Astrocyte (in vitro differentiated cells and primary cell): Measurements from ENCODE around the gene KRT37. TPM values are rescaled to one million over a fixed set of nuclear protein-coding genes. Genes with fewer than 3 reads are reported as not detected.

Source experiments
- DNase-seq: peaks from one replicate; pipeline ENCODE4 v3.0.0-alpha.2; 2010; ENCODE audit warnings: low read depth
- FAIRE-seq: peaks from 2 replicates; lab custom pipeline; 2011; peaks lifted over from hg19 to GRCh38; lab: Jason Lieb, UNC
- H2AFZ ChIP-seq: 2 replicates; pipeline ENCODE4 v1.6.0; 2012; ENCODE audit warnings: low read depth, low read length, inconsistent platforms
- H3K27ac ChIP-seq: 2 replicates; pipeline ENCODE4 v1.5.1; 2011; ENCODE audit warnings: low read depth, low read length, inconsistent platforms
- H3K27me3 ChIP-seq: 2 replicates; pipeline ENCODE4 v1.6.0; 2011; ENCODE audit warnings: low read length, inconsistent platforms; ENCODE audit not compliant: insufficient read depth
- H3K36me3 ChIP-seq: 2 replicates; pipeline ENCODE4 v1.5.1; 2011; ENCODE audit warnings: low read length, inconsistent platforms; ENCODE audit not compliant: insufficient read depth
- H3K4me1 ChIP-seq: 2 replicates; pipeline ENCODE4 v1.5.1; 2011; ENCODE audit warnings: low read length, inconsistent platforms; ENCODE audit not compliant: insufficient read depth
- H3K4me2 ChIP-seq: 2 replicates; pipeline ENCODE4 v1.6.0; 2012; ENCODE audit warnings: low read length, inconsistent platforms
- H3K4me3 ChIP-seq: 2 replicates; pipeline ENCODE4 v1.5.1; 2011; ENCODE audit warnings: low read depth, mild to moderate bottlenecking, low read length, inconsistent platforms; ENCODE audit not compliant: insufficient read depth
- H3K79me2 ChIP-seq: 2 replicates; pipeline ENCODE4 v1.6.0; 2012; ENCODE audit warnings: mild to moderate bottlenecking, low read length, inconsistent platforms; ENCODE audit not compliant: insufficient read depth
- H3K9ac ChIP-seq: 2 replicates; pipeline ENCODE4 v1.6.0; 2012; ENCODE audit warnings: mild to moderate bottlenecking, low read length, inconsistent platforms
- H3K9me3 ChIP-seq: 2 replicates; pipeline ENCODE4 v1.5.1; 2012; ENCODE audit warnings: low read depth, mild to moderate bottlenecking, low read length, inconsistent platforms; ENCODE audit not compliant: insufficient read depth
- H4K20me1 ChIP-seq: 2 replicates; pipeline ENCODE4 v1.6.0; 2012; ENCODE audit warnings: low read length, inconsistent platforms; ENCODE audit not compliant: insufficient read depth
- H3K27ac Mint-ChIP-seq: one replicate; pipeline ENCODE4 v1.8.0; 2021; ENCODE audit warnings: mild to moderate bottlenecking, mixed read lengths; ENCODE audit not compliant: unreplicated experiment
- H3K27me3 Mint-ChIP-seq: one replicate; pipeline ENCODE4 v1.8.0; 2021; ENCODE audit warnings: low read depth, mixed read lengths; ENCODE audit not compliant: unreplicated experiment
- H3K36me3 Mint-ChIP-seq: one replicate; pipeline ENCODE4 v1.8.0; 2021; ENCODE audit warnings: low read depth, mixed read lengths; ENCODE audit not compliant: unreplicated experiment
- H3K4me1 Mint-ChIP-seq: one replicate; pipeline ENCODE4 v1.8.0; 2021; ENCODE audit warnings: low read depth, mixed read lengths; ENCODE audit not compliant: unreplicated experiment
- H3K4me3 Mint-ChIP-seq: one replicate; pipeline ENCODE4 v1.8.0; 2021; ENCODE audit warnings: mild to moderate bottlenecking, moderate library complexity, mixed read lengths; ENCODE audit not compliant: unreplicated experiment
- H3K9me3 Mint-ChIP-seq: one replicate; pipeline ENCODE4 v1.8.0; 2021; ENCODE audit warnings: mild to moderate bottlenecking, mixed read lengths; ENCODE audit not compliant: unreplicated experiment
- CTCF ChIP-seq: IDR thresholded peaks from 2 replicates; pipeline ENCODE4 v1.5.1; 2011; ENCODE audit warnings: low read depth, mild to moderate bottlenecking, inconsistent platforms, low read length, moderate library complexity; ENCODE audit not compliant: insufficient read depth
- EZH2 ChIP-seq: IDR thresholded peaks from 2 replicates; pipeline ENCODE4 v1.6.1; 2012; ENCODE audit warnings: mild to moderate bottlenecking, low read length, inconsistent platforms; ENCODE audit not compliant: insufficient read depth
- total RNA-seq: library from RNA; stranded (reverse); gene quantifications from 2 replicates; pipeline ENCODE4 v1.2.1, GENCODE V29; 2021

KRT37 gene
- total RNA-seq, 1 donor from 2014 or later = not detected

- Mint-ChIP-seq H3K9me3 (no peaks in the 10 kb centered on the region), H3K4me1 (peaks cover 42% of the 10 kb centered on the region)
These were observed 7.9 kb downstream of the KRT37 start for GRCh38 chr17:41416479-41416878.

GRCh38 chr17:41415833-41416335 lies 8.5 kb downstream of the KRT37 start:
- TF ChIP-seq CTCF (no peak), EZH2 (no peak)
- no peaks in the 10 kb centered on the region for H3K9me3 Mint-ChIP-seq
- FAIRE-seq (peak; percentile 50), DNase-seq (peak; percentile 72)
- no peak overlapping the region for H3K27ac ChIP-seq
- H3K27ac Mint-ChIP-seq = peak overlapping the region; percentile 91
- peak overlapping the region; percentile 21 for H3K4me3 Mint-ChIP-seq
- no peaks in the 10 kb centered on the region for H3K79me2 ChIP-seq
- H3K9ac ChIP-seq = no peak overlapping the region
- no peak overlapping the region for H3K4me2 ChIP-seq
- no peaks in the 10 kb centered on the region for H3K27me3 ChIP-seq
- H3K27me3 Mint-ChIP-seq = peaks cover 4% of the 10 kb centered on the region
- no peak overlapping the region for H2AFZ ChIP-seq
- H3K36me3 Mint-ChIP-seq = no peaks in the 10 kb centered on the region
- no peak overlapping the region for H3K4me3 ChIP-seq
- H3K4me1 Mint-ChIP-seq = peaks cover 37% of the 10 kb centered on the region
- H4K20me1 ChIP-seq = no peaks in the 10 kb centered on the region
- H3K9me3 ChIP-seq = no peaks in the 10 kb centered on the region
- H3K4me1 ChIP-seq = peaks cover 33% of the 10 kb centered on the region
- H3K36me3 ChIP-seq = no peaks in the 10 kb centered on the region

More at GRCh38 chr17:41416479-41416878, 7.9 kb downstream of the KRT37 start:
- no peak overlapping the region for H3K27ac ChIP-seq
- Mint-ChIP-seq H3K27ac (peak overlapping the region; percentile 91), H3K4me3 (peak overlapping the region; percentile 21), H3K36me3 (no peaks in the 10 kb centered on the region), H3K27me3 (peaks cover 4% of the 10 kb centered on the region)
- H3K36me3 ChIP-seq = no peaks in the 10 kb centered on the region
- no peaks in the 10 kb centered on the region for H3K27me3 ChIP-seq
- H3K4me2 ChIP-seq = no peak overlapping the region
- peaks cover 36% of the 10 kb centered on the region for H3K4me1 ChIP-seq
- H3K4me3 ChIP-seq = no peak overlapping the region
- no peak overlapping the region for H3K9ac ChIP-seq
- no peak for DNase-seq
- no peaks in the 10 kb centered on the region for H3K9me3 ChIP-seq
- no peaks in the 10 kb centered on the region for H4K20me1 ChIP-seq
- TF ChIP-seq EZH2 = no peak
- TF ChIP-seq CTCF = no peak
- no peaks in the 10 kb centered on the region for H3K79me2 ChIP-seq
- no peak for FAIRE-seq
- no peak overlapping the region for H2AFZ ChIP-seq

- no peak overlapping the region for H3K4me2 ChIP-seq
- Mint-ChIP-seq H3K4me1 (peaks cover 32% of the 10 kb centered on the region), H3K4me3 (no peak overlapping the region), H3K27ac (peak overlapping the region; percentile 4), H3K27me3 (peaks cover 4% of the 10 kb centered on the region), H3K9me3 (no peaks in the 10 kb centered on the region), H3K36me3 (no peaks in the 10 kb centered on the region)
- no peak overlapping the region for H3K27ac ChIP-seq
- peaks cover 29% of the 10 kb centered on the region for H3K4me1 ChIP-seq
- H3K27me3 ChIP-seq = no peaks in the 10 kb centered on the region
- no peaks in the 10 kb centered on the region for H3K36me3 ChIP-seq
- no peaks in the 10 kb centered on the region for H3K79me2 ChIP-seq
- no peak overlapping the region for H2AFZ ChIP-seq
- FAIRE-seq = no peak
- H3K9me3 ChIP-seq = no peaks in the 10 kb centered on the region
- TF ChIP-seq CTCF (no peak), EZH2 (no peak)
- no peak overlapping the region for H3K9ac ChIP-seq
- no peak for DNase-seq
- no peaks in the 10 kb centered on the region for H4K20me1 ChIP-seq
- H3K4me3 ChIP-seq = no peak overlapping the region
These were observed 9.0 kb downstream of the KRT37 start for GRCh38 chr17:41415411-41415810.
